NOMO-1 treated with dmso at 0.1 percent for 144 hours (cell line): ENCODE measurements around the gene CUL9.

Experiments used
- DNase-seq: peaks from one replicate; lab custom pipeline; 2025; ENCODE audit not compliant: unreplicated experiment; lab: John Stamatoyannopoulos, UW

The CUL9 gene

DNA sequence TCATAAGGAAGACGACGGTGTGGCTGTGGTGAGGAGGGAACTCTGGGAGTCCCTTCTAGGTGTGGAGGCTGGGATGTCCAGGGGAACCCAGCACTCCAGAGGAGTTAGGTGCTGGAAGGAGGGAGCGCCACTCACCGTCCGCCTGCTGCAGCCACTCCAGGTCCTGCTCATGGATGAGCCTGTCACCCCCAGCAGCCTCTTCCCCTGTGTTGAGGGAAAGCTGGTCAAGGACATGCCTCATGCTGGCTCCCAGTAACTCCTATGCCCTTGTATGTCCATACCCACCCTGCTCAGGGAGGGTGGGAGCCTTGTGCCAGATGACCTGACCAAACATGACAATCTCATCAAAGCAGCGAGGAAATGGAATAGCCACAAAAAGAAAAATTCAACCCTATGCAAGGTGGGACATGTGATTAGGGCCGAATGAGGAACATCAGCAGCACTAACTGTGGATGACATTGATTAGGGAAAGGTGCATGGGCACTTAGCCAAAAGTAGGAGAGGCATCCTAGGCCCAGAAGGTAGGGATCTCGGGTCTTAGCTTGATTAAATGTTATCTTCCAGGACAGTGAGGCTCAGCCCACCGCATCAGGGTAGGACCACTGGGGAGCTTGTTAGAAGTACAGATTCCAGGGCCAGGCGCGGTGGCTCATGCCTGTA is 44.3 kb downstream of the CUL9 start:
- no peak for DNase-seq

DNA sequence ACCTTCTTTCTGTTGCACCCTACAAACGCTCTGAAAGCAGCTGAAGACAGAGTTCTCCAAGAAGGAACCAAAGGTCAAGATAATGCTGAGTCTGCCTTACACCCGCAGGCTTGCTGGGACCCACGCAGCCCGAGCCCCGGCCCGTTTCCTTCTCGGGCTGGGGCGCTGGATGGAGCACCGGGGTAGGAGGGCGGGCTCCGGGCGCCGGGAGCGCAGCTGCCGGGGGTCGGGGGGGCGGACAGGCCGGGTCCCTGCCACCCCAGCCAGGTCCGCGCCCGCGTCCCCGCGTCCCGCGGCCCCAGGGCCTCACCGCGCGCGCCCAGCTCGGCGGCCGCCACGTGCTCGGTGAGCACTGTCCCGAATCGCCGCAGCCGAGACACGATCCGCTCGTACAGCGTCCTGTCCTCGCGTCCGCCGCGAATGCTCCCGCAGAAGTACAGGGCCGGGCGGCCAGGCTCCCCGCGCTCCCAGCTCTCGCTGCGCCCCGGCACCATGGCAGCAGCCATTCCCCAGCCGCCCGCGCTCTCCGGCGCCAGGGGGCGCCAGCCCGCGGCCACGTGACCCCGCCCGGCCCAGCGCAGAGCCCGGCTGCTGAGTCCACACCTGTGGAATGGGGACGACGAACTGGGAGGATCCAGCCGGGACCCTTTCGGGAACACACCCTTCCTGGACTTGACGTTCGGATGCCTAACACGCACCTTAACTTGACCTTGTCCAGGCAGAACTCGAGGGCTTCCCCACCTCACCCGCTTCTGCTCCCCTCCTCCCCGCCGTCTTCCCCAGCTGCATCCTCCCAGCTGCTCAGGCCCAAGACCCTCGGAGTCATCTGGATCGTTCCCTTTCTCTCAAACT is 47.2 kb downstream of the CUL9 start, which contains the start of gene DNPH1:
TSS of gene DNPH1 (minus strand) at position 531 of the 852 bp plus-strand sequence. CDS start at position 506, 25 bp downstream.
- DNase-seq = peak; percentile 34

DNA sequence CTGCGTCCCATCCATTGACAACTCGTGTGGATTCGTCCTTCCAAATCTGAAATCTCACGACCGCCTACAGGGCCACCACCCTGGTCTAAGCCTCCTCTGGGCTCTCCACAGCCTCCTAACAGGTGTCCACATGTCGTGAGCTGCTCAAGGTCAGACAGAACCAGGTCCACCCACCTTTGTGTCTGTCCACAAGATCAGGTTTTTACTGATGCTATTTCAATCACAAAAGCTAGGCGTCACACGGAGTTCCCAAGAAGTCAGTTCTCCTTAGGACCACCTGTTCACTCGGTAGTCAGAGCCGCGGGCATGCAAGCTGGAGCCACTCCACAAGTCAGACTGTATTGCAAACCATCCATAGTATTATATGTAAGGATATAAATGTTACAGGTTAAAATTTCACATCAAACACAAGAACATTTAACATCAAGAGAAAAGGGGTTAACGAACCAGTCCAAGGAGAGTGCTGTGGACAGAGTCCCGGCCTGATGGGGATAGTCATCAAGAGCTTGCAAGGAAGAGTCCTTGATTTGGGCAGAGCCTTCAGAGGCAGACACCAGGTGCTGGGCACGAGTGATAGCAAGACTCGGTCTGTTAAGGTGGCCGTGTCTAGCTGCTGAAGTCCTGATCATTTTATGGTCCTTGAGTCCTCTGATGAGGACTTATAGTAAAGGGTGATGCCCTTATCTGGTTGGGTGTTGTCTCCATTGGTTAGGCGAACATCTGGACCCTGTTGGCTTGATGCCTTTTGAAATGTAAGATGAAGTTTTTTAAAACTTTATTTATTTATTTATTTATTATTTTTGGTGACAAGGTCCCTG is 48.0 kb downstream of the CUL9 start:
- no peak for DNase-seq

DNA sequence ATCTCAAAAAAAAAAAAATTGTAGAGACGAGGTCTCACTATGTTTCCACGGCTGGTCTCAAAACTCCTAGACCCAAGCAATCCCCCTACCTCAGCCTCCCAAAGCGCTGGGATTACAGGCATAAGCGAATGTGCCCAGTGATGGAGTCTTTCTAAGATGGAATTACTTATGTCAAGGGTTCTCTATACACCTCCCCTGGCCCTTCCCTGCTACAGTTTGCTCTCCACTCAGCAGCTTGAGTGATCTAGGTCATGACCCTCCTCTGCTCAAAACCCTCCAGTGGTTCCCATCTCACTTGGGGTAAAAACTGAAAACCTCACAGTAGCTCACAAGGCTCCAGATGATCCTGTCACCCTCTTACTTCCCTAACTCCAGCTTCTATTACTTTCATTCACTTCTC is 49.1 kb downstream of the CUL9 start:
- DNase-seq = no peak

DNA sequence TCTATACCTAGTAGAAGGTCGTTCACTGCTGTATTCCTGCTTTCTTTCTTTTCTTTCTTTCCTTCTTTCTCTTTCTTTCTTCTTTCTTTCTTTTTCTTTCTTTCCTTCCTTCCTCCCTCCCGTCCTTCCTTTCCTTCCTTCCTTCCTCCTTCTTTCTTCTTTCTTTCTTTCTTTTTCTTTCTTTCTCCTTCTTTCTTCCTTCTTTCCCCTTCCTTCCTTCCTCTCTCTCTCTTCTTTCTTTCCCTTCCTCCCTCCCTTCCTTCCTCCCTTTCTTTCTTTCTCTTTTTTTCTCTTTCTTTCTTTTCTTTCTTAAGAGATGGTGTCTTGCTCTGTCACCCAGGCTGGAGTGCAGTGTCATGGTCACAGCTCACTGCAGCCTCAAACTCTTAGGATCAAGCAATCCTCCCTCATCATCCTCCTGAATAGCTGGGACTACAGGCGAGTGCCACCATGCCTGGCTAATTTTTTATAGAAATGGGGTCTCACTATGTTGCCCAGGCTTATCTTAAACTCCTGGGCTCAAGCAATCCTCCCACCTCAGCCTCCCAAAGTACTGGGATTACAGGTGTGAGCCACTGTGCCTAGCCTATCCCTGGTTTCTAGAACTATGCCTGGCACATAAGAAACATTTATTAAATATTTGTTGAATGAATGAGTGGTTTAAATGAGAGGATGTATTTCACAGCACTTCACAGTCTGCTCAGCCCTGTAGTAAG is 49.9 kb downstream of the CUL9 start:
- DNase-seq = no peak

DNA sequence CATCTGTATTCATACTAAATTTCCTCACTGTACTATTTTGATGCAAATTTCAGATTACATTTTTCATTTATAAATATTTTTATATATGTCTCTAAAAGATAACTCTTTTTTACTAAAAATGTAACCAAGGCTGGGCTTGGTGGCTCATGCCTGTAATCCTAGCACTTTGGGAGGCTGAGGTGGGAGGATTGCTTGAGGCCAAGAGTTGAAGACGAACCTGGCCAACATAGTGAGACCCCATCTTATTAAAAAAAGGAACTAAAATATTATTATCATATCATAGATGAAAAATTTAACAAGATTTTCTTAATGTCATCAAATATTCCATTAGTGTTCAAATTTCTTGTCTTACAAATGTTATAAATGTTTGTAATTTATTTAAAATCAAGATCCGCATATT is 53.8 kb downstream of the CUL9 start:
- no peak for DNase-seq

DNA sequence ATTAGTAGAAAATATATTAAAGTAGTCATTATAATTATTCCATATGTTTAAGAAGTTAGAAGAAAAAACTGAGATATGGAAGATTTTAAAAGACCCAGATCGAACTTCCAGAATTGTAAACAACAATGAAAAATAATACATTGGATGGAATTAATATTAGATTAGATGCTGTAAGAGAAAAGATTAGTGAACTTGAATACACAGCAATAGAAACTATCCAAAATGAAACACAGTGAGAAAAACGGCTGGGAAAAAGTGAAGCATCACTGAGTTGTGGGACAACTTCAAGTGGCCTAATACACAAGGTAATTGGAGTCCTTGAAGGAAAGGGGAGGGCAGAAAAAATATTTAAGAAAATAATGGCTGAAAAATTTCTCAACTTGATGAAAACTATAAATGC is 57.1 kb downstream of the CUL9 start:
- no peak for DNase-seq

DNA sequence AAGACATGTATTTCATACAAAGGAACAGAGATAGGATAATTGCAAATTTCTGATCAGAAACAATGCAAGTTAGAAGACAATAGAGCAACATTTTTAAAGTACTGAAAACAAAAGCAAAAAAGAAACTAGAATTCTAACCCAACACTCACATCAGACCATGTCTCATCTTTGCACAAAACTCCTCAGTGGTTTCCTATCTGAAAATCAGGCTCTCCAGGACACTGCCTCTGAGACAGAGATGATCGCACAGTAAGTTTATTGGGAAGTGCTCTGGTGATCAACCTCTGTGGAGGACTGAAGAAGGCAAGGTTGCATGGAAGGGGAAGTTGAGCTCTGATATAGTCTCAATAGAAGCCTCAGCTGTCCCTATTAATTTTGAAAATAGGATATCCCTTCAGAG is 59.0 kb downstream of the CUL9 start:
- no peak for DNase-seq

DNA sequence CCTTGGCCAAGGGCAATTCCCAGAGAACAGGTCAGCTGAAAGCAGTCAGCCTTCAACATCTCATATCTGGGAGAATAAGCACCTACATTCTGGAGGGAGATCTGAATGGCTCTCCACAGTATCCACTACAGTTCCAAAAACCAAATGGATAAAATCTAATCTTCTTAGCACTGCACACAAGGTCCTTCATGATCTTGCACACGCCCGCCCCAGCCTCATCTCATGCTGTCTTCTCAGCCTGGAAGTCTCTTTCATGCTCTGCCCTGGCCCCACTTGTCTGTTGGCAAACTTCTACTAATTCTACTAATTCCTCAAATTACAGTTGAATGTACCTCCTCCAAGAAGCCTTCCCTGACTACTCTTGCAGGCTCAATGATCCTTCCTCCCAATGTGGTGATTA is 59.5 kb downstream of the CUL9 start:
- no peak for DNase-seq

DNA sequence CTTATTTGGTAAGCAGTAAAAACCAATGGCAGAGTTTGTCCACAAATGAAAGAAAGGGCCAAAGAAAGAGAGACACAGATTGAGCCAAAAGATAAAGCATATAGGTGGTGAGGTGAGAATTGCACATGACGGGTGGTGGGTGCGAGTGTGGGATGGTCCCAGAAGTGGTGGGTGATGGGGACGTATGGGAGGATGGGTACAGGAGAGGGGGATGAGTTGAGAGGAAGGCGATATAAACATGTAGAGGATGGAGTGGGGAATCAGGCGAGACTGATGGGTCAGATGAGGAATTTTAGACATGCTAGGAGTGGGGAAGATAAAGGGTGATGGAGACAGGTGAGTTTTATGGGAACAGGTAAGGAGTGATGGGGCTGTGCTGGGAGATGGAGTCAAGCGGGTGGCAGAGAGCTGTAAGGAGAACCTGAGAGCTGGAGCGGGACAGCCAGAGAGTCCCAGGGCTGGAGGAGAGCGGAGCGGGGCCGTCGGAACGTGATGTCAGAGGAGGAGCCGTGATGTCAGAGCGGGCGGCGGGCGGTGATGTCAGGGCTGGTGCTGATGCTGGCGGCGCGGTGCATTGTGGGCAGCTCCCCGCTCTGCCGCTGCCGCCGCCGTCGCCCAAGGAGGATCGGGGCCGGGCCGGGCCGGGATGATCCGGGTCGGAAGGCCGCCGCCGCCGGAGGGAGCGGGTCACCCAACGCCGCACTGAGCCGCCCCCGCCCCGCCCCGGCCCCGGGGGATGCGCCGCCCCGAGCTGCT is 61.1 kb downstream of the CUL9 start, which contains the start of gene TTBK1:
TSS of gene TTBK1 (plus strand) at position 574 of the 756 bp plus-strand sequence. CDS start 3,180 bp downstream, outside the sequence.
- DNase-seq = no peak

DNA sequence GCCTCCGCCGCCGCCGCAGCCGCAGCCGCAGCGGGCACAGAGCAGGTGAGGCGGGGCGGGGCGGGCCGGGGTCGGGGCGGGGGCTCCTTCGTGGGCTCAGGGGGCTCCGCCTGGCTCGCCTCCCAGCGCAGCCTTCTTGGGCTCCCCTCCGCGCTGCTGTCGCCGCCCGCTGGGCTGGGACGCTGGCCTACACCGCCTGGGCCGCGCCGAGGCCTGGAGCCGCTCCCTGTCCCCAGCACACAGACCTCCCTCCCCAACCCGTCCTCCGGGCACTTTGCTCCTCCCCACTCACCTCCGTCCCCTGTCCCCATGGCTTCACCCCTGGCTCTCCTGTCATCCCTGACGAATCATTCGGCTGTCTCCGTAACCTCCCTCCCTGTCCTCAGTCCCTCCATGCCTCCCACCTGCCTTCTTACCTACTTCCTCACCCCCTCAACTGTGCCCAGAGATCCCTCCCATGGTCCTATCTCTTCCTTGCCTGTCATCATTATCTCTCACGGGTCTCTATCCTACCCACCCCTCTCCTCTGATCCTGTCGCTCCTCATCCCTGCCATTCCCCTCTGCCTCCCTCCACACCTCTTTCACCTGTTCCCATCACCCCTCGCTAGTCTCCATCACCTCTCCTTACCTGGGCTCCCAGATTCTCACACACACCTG is 61.8 kb downstream of the CUL9 start:
- DNase-seq = no peak

DNA sequence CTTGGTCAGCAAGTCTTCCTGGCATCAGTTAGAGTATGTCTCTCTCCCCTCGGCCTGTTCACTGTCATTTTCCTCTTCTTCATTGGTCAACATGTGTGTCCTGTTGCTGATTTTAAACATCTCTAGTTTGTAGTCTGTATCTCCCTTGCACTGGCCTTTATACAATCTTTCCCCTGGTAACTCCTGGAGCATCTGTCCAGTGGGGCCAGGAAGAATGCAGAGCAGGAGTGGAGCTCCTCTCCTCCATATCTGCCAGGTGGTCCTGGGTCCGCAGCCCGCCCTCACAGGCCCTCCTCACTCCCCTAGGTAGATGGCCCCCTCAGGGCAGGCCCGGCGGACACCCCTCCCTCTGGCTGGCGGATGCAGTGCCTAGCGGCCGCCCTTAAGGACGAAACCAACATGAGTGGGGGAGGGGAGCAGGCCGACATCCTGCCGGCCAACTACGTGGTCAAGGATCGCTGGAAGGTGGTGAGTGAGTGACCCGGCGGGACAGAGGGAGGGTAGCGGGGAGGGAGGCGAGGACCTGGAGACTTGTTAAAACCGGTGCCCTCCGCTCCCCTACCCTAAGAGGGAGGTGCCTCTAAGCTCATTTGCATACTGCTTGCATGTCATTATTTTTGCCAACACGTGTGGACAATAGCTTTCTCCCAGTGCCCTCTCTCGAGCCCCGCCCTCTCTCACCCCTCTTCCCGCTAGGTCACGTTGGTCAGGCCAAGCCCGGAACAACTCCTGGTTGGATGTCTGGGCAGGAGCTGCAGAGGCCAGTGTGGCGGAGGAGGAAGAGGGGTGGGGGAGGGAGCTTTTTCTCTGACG is 64.5 kb downstream of the CUL9 start:
- DNase-seq = peak; percentile 53

DNA sequence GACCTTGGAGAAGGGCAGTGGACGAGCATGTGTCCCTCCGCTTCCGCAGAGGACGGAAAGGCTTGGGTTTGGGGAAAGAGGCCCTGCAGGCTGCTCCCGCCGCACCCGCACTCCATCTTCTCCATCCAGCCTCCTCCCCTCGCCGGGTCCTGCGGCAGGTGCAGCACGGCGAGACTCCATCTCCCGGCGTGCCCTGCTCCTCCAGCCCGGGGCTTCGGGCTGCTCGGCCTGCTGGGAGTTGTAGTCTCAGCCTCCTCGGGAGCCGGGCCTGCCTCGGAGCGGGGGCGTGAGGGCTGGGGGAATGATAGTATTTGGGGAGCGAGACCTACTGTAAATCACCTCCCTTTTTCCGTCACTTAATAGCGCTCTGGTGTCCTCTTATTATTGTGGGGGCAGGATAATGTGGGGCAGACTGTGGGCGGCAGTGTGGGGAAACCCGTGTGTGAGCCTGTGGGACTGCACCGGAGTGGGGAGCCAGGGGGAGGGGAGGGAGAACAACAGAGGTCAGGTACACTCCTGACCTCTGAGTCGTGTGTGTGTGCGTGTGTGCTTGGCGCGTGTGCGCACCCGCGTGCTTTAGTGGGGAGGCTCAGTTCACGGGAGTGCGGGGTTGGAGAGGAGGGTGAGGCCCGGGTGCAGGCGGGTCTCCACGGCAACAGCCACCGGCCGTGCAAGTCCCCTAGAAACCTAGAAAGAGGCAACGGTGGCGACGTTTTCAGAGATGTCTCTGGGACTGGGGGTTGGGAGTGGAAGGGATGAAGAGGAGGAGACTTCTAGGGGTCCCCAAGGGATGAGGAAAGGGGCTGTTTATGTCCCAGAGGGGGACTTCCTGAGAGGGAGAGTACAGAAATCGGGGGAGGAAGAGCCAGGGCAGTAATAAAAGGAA is 65.4 kb downstream of the CUL9 start:
- peak; percentile 61 for DNase-seq

DNA sequence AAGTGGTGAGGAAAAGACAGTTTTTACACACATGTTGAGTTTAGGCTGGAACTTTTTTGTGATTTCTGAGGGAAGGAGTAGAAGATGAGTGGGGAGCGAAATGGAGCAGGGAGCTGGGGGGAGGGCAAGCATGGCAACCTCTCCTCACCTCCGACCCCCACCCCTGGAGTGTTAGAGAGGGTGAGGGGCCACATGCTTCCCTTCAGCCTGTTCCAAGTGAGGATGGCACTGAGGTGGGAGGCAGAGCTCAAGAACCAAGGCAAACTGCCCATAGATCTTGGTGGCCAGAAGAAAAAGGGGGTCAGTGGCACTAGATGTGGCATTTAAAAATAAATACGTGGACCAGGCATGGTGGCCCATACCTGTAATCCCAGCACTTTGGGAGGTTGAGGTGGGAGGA is 66.1 kb downstream of the CUL9 start:
- DNase-seq = no peak

DNA sequence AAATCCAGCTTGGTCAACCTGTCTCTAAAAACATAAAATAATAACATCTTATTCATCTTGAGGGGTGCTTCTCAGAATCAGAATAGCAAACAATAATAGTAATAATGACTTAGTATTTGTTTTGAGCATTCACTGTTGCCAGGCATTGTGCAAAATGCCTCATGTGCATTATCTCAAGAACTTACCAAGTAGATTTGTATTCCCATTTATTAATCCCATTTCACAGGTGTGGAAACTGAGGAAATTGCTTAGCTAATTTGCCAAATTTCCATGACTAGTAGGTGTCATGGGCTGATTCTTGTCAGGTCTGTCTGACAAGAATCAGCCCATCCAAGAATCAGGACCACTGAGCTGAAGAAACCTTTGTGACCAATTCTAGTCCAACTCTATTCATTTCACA is 66.8 kb downstream of the CUL9 start:
- DNase-seq = no peak

DNA sequence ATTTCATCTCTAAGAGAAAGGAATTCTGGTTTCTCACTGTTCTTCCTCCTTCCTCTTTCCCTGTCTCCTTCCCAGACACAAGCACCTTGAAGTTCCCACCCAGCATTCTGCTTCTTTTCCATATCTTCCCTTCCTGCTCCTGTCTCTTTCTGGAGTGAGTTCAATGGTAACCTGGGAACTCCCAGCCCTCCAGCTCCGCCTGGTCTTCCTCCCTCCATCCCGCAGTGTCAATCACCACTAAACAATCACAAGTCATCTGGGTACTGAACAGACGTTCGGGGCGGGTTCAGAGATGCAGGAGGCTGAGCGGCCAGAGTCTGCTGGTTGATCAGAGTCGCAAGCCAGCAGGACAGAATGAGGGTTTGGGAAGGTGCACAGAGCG is 69.0 kb downstream of the CUL9 start:
- no peak for DNase-seq

DNA sequence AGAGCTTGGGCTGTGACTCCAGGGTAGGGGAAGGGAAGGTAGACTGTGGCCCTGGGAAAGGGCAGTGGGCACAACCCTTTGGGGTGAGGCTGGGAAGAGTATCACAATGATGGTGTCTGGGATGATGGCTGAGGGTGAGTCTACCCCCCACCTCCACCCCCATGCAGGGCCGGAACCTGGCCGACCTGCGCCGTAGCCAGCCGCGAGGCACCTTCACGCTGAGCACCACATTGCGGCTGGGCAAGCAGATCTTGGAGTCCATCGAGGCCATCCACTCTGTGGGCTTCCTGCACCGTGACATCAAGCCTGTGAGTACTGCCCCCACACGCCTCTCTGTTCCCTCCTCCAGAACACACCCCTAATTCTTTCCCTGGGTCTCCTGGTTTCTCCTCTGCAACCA is 71.4 kb downstream of the CUL9 start:
- DNase-seq = no peak
